ENCODE data around the gene ZNF330. TPM values are rescaled to one million over a fixed set of nuclear protein-coding genes. Genes with fewer than 3 reads are reported as not detected.
"Not testable (repeated sequence)": the region's sequence is repeated elsewhere in the genome, so short reads cannot be mapped to it uniquely, and the experiment has no call there.

The ZNF330 gene
- polyA plus RNA-seq, 1 donor from 2014 or later, result 32.3 TPM

- not testable (repeated sequence) for H4K20me1 ChIP-seq (ENCODE audit: insufficient read depth); H3F3A ChIP-seq (ENCODE audit: insufficient read depth, low read length, poor library complexity, severe bottlenecking); H3K4me3 ChIP-seq (ENCODE audit: low read length); H3K4me2 ChIP-seq (ENCODE audit: low read length); H3K36me3 ChIP-seq (ENCODE audit: insufficient read depth, low read length); H3K9me3 ChIP-seq (ENCODE audit: low read length); H2AFZ ChIP-seq (ENCODE audit: low read depth, low read length); H3K79me2 ChIP-seq (replicated peaks; ENCODE audit: insufficient read depth, low read length); H3K27ac ChIP-seq (ENCODE audit: low read length); H3K27me3 ChIP-seq (ENCODE audit: insufficient read depth, low read depth, low read length); H3K9ac ChIP-seq (ENCODE audit: low read length); H3K9me2 ChIP-seq (ENCODE audit: insufficient read depth, low read length)
Measured at GRCh38 chr4:141227280-141227679, 6.6 kb downstream of the ZNF330 start.

DNA sequence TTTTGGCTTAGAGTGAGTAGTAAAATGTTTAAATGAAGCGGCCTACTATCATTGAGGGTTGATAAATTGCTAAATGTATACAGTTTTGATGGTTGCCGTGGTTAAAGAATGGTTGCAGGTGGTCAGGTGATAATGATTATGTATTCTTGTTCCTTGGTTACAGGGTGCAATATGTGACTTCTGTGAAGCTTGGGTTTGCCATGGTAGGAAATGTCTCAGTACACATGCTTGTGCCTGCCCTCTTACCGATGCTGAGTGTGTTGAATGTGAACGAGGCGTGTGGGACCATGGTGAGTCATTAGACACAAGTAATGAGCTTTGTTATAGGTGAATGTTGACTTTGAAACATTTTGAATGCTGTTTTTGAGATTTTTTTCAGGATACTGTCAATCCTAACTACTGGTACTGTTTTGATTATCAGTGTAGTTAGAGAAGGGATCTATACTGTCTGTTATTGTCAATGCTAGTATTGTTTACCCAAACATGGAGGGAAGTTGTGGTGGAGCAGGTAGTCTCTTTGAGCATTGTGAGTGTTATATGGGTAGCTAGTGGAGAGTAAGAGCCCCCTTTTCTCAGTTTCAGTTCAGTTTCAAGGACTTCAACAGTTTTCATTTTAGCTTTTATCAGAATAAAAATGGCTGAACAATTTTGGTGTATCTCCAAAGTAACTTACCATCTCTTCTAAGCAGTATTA, 8.9 kb downstream of the ZNF330 start:
- Histone ChIP-seq H3K9me2 (ENCODE audit: insufficient read depth, low read length) (no peaks in the 10 kb centered on the region), H3K4me2 (ENCODE audit: low read length) (no peak overlapping the region), H4K20me1 (ENCODE audit: insufficient read depth) (no peaks in the 10 kb centered on the region), H3K36me3 (ENCODE audit: insufficient read depth, low read length) (peaks cover 7% of the 10 kb centered on the region), H3F3A (ENCODE audit: insufficient read depth, low read length, poor library complexity, severe bottlenecking) (no peaks in the 10 kb centered on the region), H3K79me2 (replicated peaks; ENCODE audit: insufficient read depth, low read length) (no peaks in the 10 kb centered on the region), H3K9me3 (ENCODE audit: low read length) (no peaks in the 10 kb centered on the region), H3K27ac (ENCODE audit: low read length) (no peak overlapping the region), H3K9ac (ENCODE audit: low read length) (no peak overlapping the region), H3K27me3 (ENCODE audit: insufficient read depth, low read depth, low read length) (no peaks in the 10 kb centered on the region), H2AFZ (ENCODE audit: low read depth, low read length) (no peak overlapping the region), H3K4me3 (ENCODE audit: low read length) (no peak overlapping the region)
- no peak for TF ChIP-seq EZH2 (IDR thresholded peaks at IDR 0.05; ENCODE audit: borderline replicate concordance, insufficient read depth, low read length, poor library complexity, severe bottlenecking)
- no peak for TF ChIP-seq REST (IDR thresholded peaks at IDR 0.05; ENCODE audit: borderline replicate concordance)
- no peak for TF ChIP-seq POLR2AphosphoS5 (IDR thresholded peaks at IDR 0.05)
- no peak for TF ChIP-seq SMC3 (conservative IDR thresholded peaks at IDR 0.05; ENCODE audit: poor library complexity)
- no peak for TF ChIP-seq RAD21 (conservative IDR thresholded peaks at IDR 0.05)
- TF ChIP-seq, protein P1, sequence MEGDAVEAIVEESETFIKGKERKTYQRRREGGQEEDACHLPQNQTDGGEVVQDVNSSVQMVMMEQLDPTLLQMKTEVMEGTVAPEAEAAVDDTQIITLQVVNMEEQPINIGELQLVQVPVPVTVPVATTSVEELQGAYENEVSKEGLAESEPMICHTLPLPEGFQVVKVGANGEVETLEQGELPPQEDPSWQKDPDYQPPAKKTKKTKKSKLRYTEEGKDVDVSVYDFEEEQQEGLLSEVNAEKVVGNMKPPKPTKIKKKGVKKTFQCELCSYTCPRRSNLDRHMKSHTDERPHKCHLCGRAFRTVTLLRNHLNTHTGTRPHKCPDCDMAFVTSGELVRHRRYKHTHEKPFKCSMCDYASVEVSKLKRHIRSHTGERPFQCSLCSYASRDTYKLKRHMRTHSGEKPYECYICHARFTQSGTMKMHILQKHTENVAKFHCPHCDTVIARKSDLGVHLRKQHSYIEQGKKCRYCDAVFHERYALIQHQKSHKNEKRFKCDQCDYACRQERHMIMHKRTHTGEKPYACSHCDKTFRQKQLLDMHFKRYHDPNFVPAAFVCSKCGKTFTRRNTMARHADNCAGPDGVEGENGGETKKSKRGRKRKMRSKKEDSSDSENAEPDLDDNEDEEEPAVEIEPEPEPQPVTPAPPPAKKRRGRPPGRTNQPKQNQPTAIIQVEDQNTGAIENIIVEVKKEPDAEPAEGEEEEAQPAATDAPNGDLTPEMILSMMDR (IDR thresholded peaks at IDR 0.05; ENCODE audit: poor library complexity, severe bottlenecking), result no peak
- no peak for TF ChIP-seq TAF1 (IDR thresholded peaks at IDR 0.05; ENCODE audit: low read depth)
- no peak for TF ChIP-seq MXI1 (conservative IDR thresholded peaks at IDR 0.05; ENCODE audit: poor library complexity, severe bottlenecking)
- no peak for TF ChIP-seq EP300 (conservative IDR thresholded peaks at IDR 0.05; ENCODE audit: poor library complexity, severe bottlenecking)
